DMS53 (cell line): ENCODE data around the gene RTN4R.
A peak's percentile ranks its signal among the peaks of the same experiment; 100 is the strongest.
"Not testable (repeated sequence)": the region's sequence is repeated elsewhere in the genome, so short reads cannot be mapped to it uniquely, and the experiment has no call there.

Source experiments
- DNase-seq: peaks from one replicate; lab custom pipeline; 2025; lab: John Stamatoyannopoulos, UW

Gene RTN4R

DNA sequence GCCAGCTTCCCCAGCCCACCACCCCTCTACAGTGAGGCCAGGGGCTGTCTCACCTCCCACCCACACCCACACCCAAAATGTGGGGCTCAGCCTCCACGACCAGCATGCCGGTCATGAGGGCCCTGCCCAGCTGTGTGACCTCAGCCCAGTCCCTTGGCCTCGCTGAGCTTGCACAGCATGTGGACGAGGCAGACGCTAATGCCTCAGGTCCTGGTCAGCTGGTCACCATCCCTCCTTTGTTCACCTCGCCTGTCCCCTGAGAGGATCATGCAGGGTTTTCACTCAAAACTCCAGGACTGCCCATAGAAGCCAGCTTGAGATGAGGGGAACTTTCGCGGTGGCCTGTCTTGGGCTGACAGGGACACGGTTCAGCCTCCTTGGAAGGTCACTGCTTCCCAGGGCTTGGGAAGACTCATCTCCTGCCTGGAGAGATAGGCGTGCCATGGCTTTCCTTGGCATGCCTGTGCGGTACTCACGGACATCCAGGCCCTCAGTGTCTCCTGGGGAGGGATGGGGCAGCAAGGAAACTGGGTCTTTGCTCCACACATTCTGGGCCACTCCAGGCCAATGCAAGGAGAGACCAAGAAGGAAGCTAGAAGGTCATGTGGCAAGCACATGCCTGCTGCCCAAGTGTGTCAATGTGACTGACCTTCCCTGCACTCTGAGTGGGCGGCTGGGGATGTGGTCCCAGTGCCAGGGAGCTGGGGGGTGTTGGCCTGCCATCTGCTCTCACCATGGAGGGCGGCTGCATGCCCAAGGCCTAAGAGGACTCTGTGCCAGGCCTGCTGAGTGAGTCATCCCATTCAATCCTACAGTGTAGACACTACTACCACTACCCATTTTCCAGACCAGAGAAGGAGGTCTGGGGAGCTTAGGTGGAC is 3.2 kb upstream of the RTN4R start:
- no peak for DNase-seq

DNA sequence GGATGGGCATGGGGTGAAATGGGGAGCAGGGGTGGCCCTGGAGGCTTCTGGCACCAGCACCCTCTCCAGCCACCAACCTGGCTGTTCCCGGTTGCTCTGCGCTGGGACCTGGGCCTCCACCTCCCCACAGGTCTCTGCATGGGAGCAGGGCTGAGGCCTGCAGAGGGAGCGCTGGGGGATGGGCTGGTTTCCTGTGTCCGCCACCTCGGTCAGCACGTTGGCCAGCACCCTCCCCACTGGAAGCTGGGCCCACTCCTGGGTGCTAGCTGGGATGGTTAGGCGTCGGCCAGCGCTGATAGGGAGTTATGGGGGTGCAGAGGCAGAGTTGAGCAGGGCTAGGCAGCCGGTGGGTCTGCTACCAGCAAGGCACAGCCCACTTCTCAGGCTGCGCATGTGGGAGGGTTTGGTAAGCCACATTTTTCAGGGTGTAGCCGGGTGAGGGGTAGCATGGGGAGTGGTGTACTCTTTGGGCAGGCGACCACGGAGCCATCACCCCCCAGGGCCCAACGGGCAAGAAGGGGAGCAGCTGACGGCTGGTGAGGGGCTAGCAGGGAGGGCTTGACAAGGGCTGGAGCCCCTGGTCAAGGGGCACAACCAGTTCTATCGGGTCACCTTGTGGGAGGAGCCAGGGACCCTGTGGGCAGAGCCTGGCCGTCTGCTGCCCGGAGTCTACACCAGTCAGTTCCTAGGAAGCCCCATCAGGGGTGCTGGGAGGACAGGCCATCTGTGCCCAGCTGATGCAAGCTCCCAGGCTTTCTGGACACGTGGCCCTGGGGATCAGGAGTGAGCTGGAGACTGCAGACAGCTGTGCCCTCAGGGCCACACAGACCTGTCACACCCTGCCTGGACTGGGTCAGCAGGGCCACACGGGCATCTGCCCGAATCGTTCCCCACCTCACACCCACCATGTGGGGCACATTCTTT is 2.3 kb upstream of the RTN4R start:
- DNase-seq, result peak; percentile 11

- DNase-seq, result not testable (repeated sequence)
Measured at GRCh38 chr22:20269673-20270072, 1.6 kb upstream of the RTN4R start.

DNA sequence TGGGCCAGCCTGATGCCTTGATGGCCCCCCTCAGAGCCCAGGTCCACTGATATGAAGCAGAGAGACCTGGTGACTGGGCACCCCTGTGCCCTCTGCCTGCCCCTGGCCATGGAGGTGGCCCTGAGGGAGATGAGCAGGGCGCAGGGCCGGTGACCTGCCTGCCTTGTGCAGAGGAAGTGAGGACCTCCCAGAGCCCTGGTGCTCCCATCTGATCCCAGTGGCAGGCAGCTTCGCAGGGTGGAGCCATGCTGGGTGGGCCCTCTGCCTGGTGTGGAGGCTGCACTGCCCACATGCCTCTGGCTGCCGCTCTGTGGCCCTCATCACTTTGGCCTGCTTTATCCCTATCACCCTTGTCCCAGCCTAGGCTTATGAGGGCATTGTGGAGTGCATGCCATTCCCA is 1.1 kb upstream of the RTN4R start:
- DNase-seq, result not testable (repeated sequence)

GRCh38 chr22:20267441-20268278 is 458 bp downstream of the RTN4R start:
- peak; percentile 7 for DNase-seq

DNA sequence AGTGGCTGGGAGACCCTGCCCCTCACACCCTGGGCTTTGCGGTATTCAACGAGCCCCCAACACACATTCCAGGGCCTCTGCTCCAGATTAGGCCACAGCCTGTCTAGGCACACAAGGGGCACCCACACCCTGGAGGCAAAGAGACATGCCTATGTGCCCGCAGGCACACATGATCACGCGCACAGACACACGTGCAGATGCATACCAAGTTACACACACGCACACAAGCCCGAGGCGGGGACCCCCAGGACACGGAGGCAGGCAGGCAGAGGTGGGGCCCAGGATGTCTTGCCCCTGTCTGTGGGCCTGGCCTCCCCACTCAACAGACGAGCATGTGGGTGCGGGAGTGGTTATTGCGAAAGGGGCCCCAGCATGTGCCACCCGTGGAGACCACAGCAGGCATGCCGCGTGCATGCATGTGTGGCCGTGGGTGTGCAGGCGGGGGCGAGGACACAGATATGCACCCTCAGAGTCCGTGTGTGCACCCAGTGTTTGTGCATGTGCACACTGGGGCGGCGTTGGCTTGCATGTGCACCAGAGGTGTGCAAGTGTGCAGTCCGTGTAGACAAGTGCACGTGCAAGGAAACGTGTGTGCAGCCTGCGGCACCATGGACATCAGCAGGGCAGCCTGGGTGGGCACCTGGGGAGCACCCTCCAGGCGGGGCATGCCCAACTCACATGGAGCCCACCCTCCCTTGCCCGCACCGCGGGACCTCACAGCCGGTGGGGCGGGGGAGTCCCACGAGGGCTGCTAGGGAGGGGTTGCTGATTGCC is 1.3 kb downstream of the RTN4R start:
- peak; percentile 7 for DNase-seq

DNA sequence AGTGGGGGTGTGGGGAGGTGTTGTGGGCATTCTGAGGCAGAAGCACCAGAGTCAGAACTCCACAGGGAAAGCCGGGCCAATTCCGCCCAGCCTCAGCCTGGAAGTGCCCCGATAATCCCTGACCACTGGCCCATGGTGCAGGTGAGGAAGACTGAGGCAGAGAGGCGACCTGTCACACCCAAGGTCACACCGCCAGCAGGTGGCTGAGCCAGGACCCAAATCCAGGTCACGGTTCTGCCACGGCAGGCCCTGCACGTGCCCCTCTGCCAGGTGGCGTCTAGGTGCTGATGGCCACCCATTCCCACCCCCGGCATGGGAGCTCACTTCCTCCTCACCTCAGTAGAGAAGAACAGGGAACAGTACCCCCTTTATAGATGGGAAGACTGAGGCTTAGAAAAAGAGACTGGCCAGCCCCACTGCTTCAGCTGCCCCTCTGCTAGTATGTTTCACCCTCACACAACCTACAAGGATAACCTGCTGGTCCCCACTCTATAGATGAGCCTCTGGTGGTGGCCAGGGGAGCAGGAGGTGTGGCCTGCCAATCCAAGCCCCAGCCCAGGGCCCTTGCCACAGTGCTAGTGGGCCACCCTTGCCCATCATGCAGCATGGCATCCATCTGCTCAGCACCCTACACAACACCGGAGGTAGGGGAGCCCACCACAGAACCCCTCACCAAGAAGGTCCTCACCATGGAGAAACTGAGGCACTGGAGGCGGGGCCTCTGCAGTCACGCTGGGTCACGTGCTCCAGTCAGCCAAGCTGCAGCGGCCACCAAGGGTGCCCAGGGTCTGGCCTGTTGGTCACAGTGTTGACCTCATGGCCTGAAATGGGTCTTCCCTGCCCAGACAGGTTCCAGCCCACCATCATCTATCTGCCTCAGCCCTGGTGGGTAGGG is 2.1 kb downstream of the RTN4R start:
- DNase-seq, result not testable (repeated sequence)

DNA sequence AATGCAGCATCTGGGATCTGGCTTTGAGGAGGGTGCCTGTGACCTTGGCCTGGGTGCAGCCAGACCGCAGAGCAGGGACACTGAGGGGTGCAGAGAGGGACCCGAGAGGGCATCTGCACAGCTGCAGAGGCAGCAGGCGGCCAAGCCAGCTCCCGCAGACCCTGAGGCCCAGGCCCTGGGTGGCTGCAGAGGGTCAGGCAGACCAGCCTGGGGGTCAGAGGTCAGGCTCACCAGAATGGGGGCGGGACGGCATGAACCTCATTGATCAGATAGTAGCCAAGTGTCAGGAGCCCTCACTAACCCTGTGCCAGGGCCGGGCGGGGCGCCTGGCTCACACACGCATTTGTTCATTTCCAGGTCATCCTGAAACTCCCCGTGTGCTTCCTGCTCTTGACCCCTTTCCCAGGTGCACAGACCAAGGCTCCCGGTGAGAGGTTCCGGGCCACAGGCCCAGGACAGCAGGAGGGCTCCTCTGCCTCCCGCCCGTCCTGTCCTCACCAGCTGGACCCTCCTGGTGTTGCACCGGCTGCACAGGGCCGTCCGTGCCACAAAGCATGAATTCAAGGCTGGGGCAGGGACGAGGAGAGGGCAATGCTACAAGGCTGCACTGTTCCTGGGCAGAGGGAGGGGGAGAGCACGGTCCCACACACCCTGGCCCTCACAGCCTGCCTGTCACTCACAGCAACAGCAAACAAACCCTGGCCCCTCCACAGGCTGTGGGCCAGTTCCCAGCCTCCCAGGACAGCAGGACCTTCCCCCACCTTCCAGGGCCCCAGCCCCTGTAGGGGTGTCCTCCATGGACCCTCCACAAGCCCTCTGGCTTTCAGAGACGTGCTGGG is 3.3 kb downstream of the RTN4R start:
- DNase-seq, result no peak

- not testable (repeated sequence) for DNase-seq
Measured at GRCh38 chr22:20263404-20264281, 4.5 kb downstream of the RTN4R start.

DNA sequence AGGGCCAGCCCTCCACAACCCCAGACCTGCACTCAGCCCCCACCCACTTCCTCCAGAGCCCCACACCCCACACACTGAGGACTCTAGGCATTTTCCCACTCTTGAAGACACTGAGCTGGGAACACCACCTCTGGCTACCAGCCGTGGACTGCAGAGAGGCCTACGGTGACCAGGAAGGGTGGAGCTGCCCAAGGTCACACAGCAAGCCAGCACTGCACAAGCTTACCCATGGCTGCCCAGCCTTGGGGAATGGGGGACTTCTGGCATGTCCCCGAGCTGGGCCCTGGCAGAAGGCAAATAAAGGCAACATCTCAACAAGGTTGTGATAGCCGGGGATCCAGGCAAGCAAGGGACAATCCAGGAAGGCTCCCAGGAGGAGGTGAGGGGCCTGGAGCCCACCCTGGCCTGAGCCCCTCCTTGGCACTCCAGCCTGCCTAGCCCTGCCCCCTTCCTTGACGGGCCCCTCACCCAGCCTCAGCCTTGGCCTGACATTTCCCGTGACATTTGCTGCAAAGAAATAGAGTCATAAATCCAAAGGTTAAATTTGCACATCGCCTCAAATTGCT is 5.5 kb downstream of the RTN4R start:
- no peak for DNase-seq

- no peak for DNase-seq
Measured at GRCh38 chr22:20261848-20262581, 6.1 kb downstream of the RTN4R start.

- no peak for DNase-seq
Measured at GRCh38 chr22:20260071-20260765, 7.9 kb downstream of the RTN4R start.

DNA sequence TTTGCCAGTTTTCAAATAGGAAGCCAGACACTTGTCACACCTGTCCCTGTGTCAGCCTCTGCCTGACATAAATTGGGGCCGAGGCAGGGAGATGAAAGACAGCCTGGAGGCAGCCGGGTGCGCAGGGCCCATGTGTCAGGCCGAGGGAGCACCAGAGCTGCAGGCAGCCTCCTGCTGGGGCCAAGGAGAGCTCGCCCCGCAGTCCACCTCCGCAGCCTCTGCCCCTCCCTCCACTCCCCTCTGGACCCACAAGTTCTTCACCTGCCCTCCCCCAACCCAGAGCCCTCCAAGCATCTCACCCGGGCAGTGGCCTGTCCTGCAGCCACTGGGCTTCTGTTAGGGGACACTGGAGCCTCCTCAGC is 8.8 kb downstream of the RTN4R start:
- no peak for DNase-seq

DNA sequence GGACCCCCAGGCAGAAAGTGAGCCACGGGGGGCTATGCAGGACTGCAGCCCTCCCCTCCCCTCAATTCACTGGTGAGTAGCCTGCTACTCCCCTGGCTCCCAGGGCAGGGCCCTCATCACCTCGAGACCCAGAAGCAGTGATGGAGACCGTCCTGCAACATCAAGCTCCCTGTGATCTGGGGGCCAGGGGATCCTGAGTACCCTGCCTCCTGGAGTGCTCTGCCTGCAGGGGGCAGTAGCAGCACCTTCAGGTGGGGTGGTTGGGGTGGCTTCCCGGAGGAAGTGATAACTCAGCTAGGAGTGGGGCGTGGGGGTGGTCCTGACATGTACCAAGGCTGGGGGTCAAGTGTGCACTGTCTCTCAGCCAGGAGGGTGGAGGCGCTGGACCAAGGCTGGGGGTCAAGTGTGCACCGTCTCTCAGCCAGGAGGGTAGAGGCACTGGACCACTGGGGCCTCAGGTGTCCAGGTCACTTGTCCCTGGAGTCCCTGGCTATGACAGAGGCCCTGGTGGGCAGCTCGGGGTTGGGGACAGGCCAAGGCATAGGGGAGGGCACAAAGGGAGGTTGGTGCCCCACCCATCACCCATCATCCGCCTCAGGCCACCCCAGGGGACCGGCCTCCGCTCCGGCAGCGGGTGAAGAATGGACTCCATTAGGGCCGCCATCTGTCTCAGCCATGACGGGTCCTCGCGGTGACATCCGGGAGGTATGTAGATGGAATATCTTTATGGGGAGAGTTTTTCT is 9.4 kb downstream of the RTN4R start:
- peak; percentile 1 for DNase-seq

- no peak for DNase-seq
Measured at GRCh38 chr22:20258021-20258299, 10.2 kb downstream of the RTN4R start.
